ENCODE data around the gene SIK1.

SIK1 gene

DNA sequence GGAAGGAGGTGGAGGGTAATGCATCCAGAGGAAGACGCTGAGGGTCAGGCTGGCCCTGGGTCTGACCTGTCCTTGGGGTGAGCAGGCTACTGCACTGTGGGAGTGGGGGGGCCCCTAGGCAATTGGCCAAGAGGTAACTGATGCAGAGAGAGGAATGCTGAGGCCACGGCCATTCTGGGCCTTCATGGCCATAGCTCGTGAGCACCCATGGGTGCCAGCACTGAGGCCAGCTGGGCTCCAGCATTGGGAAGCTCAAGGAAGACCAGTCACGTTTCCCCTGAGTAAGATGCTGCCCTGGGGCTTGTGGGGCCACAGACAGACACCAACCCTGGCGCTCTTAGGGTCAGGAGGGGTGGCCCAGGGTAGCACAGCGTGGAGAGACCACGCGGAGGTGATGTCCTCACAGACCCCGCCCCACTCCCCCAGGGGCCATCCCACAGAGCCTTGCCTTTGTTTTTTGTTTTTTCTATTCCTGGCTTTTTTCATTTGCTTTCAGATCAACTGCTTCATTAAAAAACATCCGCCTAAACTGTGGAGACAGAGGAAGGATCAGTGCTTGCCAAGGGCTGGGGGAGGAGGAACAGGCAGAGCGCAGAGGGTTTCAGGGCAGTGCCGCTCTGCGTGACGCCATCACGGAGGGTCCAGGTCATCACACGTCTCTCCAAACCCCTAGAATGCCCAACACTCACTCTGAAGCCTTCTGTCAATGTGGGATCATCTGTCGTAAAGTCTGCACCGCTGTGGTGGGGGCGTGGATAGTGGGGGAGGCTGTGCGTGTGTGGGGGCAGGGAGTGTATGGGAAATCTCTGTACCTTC, 61.1 kb downstream of the SIK1 start:
- DNase-seq: no peak

GRCh38 chr21:43364851-43365424, 62.0 kb downstream of the SIK1 start:
- DNase-seq: no peak

All from activated naive CD4-positive, alpha-beta T cell treated with Interleukin-2 at 50 U/mL for 16 hours (primary cell).